Spleen (tissue), 7 donors: Measurements from ENCODE around the gene OBSCN.

ENCODE experiments used
- CTCF ChIP-seq, 11 experiments: fragments of 200-600 bp in 7 of 11; fragments of 450-650 bp in 4 of 11; sonication (generic) in 4 of 11; IDR thresholded peaks in 8 of 11; conservative IDR thresholded peaks in 3 of 11; 1 replicate in 7 of 11; 2 replicates in 4 of 11; pipeline versions ENCODE4 v1.4.0 to v1.8.0; 2016 to 2021; ENCODE audit warnings: antibody characterized with exemption in 11 of 11, inconsistent platforms in 4 of 11, mild to moderate bottlenecking in 1 of 11
- POLR2A ChIP-seq, 3 donors: fragments of 450-650 bp; IDR thresholded peaks; one replicate each; pipeline ENCODE4 v1.5.1; 2017; ENCODE audit warnings: antibody characterized with exemption in 3 of 3, mild to moderate bottlenecking in 1 of 3
- donor health status: DM: no; HTN: no; CAD: no; lungs with moderate emphysema.
- donor health status: DM: no; HTN: no; CAD: no.
- donor health status: DM: no; HTN: no; CAD: no.

GRCh38 chr1:228272831-228273571 lies 65.2 kb downstream of the OBSCN start:
- no peak for TF ChIP-seq CTCF (IDR thresholded peaks at IDR 0.05 in 8 of 11, conservative IDR thresholded peaks at IDR 0.05 in 3 of 11)
- no peak for TF ChIP-seq POLR2A (IDR thresholded peaks at IDR 0.05)
